Neural cell (in vitro differentiated cells): ENCODE data around the gene FNDC3B. TPM values are rescaled to one million over a fixed set of nuclear protein-coding genes. Genes with fewer than 3 reads are reported as not detected.

Experiments
- H2AFZ ChIP-seq: fragments of 200-600, 300-800 bp; sonication (generic), shearing (Covaris generic); 2 replicates; pipeline ENCODE4 v1.6.0; 2014; ENCODE audit warnings: low read depth, mild to moderate bottlenecking, antibody characterized with exemption, low read length, moderate library complexity
- H3F3A ChIP-seq: fragments of 200-600 bp; shearing (Covaris generic); 2 replicates; pipeline ENCODE4 v1.6.1; 2016; ENCODE audit warnings: mild to moderate bottlenecking, moderate library complexity, mixed read lengths, antibody characterized with exemption, low read length; ENCODE audit not compliant: insufficient read depth, poor library complexity, severe bottlenecking
- H3K27ac ChIP-seq: fragments of 200-600, 300-800 bp; sonication (generic), shearing (Covaris generic); 2 replicates; pipeline ENCODE4 v1.5.1; 2014; ENCODE audit warnings: mild to moderate bottlenecking, low read length, moderate library complexity
- H3K27me3 ChIP-seq: fragments of 300-800, 200-600 bp; sonication (generic), shearing (Covaris generic); 2 replicates; pipeline ENCODE4 v1.6.0; 2014; ENCODE audit warnings: mild to moderate bottlenecking, low read depth, low read length, moderate library complexity; ENCODE audit not compliant: insufficient read depth
- H3K36me3 ChIP-seq: fragments of 300-800, 200-600 bp; sonication (generic), shearing (Covaris generic); 2 replicates; pipeline ENCODE4 v1.5.1; 2014; ENCODE audit warnings: mild to moderate bottlenecking, antibody characterized with exemption, low read length, moderate library complexity; ENCODE audit not compliant: insufficient read depth
- H3K4me2 ChIP-seq: fragments of 300-800, 200-600 bp; sonication (generic), shearing (Covaris generic); 2 replicates; pipeline ENCODE4 v1.6.0; 2014; ENCODE audit warnings: mild to moderate bottlenecking, low read length
- H3K4me3 ChIP-seq: fragments of 300-800, 200-600 bp; sonication (generic), shearing (Covaris generic); 2 replicates; pipeline ENCODE4 v1.5.1; 2014; ENCODE audit warnings: mild to moderate bottlenecking, low read length, moderate library complexity
- H3K79me2 ChIP-seq: fragments of 200-600 bp; shearing (Covaris generic); replicated peaks from 2 replicates; pipeline ENCODE4 v1.6.0; 2014; ENCODE audit warnings: mild to moderate bottlenecking, low read length, moderate library complexity; ENCODE audit not compliant: insufficient read depth
- H3K9ac ChIP-seq: fragments of 300-800, 200-600 bp; sonication (generic), shearing (Covaris generic); 2 replicates; pipeline ENCODE4 v1.6.1; 2016; ENCODE audit warnings: mild to moderate bottlenecking, low read length, mixed read lengths
- H3K9me2 ChIP-seq: fragments of 200-600 bp; shearing (Covaris generic); 2 replicates; pipeline ENCODE4 v1.6.1; 2016; ENCODE audit warnings: mild to moderate bottlenecking, low read length, mixed read lengths; ENCODE audit not compliant: insufficient read depth
- H3K9me3 ChIP-seq: fragments of 200-600, 300-800 bp; sonication (generic), shearing (Covaris generic); 2 replicates; pipeline ENCODE4 v1.6.1; 2016; ENCODE audit warnings: mild to moderate bottlenecking, mixed run types, low read length, moderate library complexity, mixed read lengths
- H4K20me1 ChIP-seq: fragments of 200-600 bp; shearing (Covaris generic); 2 replicates; pipeline ENCODE4 v1.6.1; 2016; ENCODE audit warnings: mild to moderate bottlenecking, mixed run types; ENCODE audit not compliant: insufficient read depth
- EP300 ChIP-seq: fragments of 450-650 bp; conservative IDR thresholded peaks from 2 replicates; pipeline ENCODE4 v1.6.1; 2014; ENCODE audit warnings: antibody characterized with exemption, mild to moderate bottlenecking, moderate library complexity; ENCODE audit not compliant: poor library complexity, severe bottlenecking
- EZH2 ChIP-seq: fragments of 200-600, 300-800 bp; shearing (Covaris generic), sonication (generic); IDR thresholded peaks from 2 replicates; pipeline ENCODE4 v1.6.1; 2014; ENCODE audit warnings: antibody characterized with exemption, low read length, borderline replicate concordance, mild to moderate bottlenecking; ENCODE audit not compliant: insufficient read depth, poor library complexity, severe bottlenecking
- MXI1 ChIP-seq: fragments of 450-650 bp; conservative IDR thresholded peaks from 2 replicates; pipeline ENCODE4 v1.6.1; 2014; ENCODE audit warnings: antibody characterized with exemption, mild to moderate bottlenecking; ENCODE audit not compliant: poor library complexity, severe bottlenecking
- POLR2AphosphoS5 ChIP-seq: IDR thresholded peaks from 2 replicates; pipeline ENCODE4 v1.6.1; 2012
- RAD21 ChIP-seq: fragments of 450-650 bp; conservative IDR thresholded peaks from 2 replicates; pipeline ENCODE4 v1.6.1; 2014; ENCODE audit warnings: antibody characterized with exemption, mild to moderate bottlenecking, moderate library complexity
- SMC3 ChIP-seq: fragments of 450-650 bp; conservative IDR thresholded peaks from 2 replicates; pipeline ENCODE4 v1.6.1; 2014; ENCODE audit warnings: antibody characterized with exemption, mild to moderate bottlenecking, moderate library complexity; ENCODE audit not compliant: poor library complexity
- TAF1 ChIP-seq: IDR thresholded peaks from 2 replicates; pipeline ENCODE4 v1.6.1; 2012; ENCODE audit warnings: low read depth
- polyA plus RNA-seq: library from polyadenylated mRNA; depleted of rRNA; stranded (reverse); fragments of >200 nt; gene quantifications from 2 replicates; pipeline ENCODE4 v1.2.3, GENCODE V29; 2014
- TF ChIP-seq, protein P1 (sequence below): IDR thresholded peaks from 2 replicates; pipeline ENCODE4 v1.6.1; 2012; ENCODE audit warnings: borderline replicate concordance
- TF ChIP-seq, protein P2 (sequence below): fragments of 450-650 bp; IDR thresholded peaks from 2 replicates; pipeline ENCODE4 v1.5.1; 2014; ENCODE audit warnings: antibody characterized with exemption, mild to moderate bottlenecking, moderate library complexity; ENCODE audit not compliant: poor library complexity, severe bottlenecking

Gene FNDC3B
- polyA plus RNA-seq, 1 donor from 2014 or later = 4.9 TPM

DNA sequence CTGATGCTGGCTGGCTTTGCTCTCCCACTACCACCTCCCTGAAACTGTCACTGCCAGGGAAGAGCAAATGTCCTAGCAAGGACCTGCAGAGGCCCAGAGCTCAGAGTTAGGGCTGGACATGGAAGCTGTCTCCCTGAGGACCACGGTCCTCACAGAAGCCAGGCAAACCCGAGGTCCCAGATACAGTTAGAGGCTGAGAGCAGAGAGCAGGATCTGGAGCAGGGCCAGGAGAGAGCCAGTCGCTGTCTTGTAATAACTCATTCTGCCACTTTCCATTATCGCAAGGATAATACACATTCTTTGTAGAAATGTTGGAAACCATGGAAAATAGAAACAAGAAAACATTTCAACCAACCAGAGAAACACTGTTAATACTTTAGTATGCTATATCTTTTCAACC is 398.8 kb downstream of the FNDC3B start:
- Histone ChIP-seq H3K9me2 (no peaks in the 10 kb centered on the region), H3K27me3 (no peaks in the 10 kb centered on the region), H3K9me3 (no peaks in the 10 kb centered on the region), H2AFZ (no peak overlapping the region), H3K36me3 (no peaks in the 10 kb centered on the region), H3F3A (no peaks in the 10 kb centered on the region), H4K20me1 (no peaks in the 10 kb centered on the region), H3K79me2 (no peaks in the 10 kb centered on the region), H3K27ac (no peak overlapping the region), H3K9ac (no peak overlapping the region), H3K4me2 (no peak overlapping the region), H3K4me3 (no peak overlapping the region)
- TF ChIP-seq RAD21 (no peak), SMC3 (no peak), EZH2 (no peak), MXI1 (no peak), TAF1 (no peak), POLR2AphosphoS5 (no peak), EP300 (no peak)
- TF ChIP-seq, protein P1, sequence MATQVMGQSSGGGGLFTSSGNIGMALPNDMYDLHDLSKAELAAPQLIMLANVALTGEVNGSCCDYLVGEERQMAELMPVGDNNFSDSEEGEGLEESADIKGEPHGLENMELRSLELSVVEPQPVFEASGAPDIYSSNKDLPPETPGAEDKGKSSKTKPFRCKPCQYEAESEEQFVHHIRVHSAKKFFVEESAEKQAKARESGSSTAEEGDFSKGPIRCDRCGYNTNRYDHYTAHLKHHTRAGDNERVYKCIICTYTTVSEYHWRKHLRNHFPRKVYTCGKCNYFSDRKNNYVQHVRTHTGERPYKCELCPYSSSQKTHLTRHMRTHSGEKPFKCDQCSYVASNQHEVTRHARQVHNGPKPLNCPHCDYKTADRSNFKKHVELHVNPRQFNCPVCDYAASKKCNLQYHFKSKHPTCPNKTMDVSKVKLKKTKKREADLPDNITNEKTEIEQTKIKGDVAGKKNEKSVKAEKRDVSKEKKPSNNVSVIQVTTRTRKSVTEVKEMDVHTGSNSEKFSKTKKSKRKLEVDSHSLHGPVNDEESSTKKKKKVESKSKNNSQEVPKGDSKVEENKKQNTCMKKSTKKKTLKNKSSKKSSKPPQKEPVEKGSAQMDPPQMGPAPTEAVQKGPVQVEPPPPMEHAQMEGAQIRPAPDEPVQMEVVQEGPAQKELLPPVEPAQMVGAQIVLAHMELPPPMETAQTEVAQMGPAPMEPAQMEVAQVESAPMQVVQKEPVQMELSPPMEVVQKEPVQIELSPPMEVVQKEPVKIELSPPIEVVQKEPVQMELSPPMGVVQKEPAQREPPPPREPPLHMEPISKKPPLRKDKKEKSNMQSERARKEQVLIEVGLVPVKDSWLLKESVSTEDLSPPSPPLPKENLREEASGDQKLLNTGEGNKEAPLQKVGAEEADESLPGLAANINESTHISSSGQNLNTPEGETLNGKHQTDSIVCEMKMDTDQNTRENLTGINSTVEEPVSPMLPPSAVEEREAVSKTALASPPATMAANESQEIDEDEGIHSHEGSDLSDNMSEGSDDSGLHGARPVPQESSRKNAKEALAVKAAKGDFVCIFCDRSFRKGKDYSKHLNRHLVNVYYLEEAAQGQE = no peak
- TF ChIP-seq, protein P2, sequence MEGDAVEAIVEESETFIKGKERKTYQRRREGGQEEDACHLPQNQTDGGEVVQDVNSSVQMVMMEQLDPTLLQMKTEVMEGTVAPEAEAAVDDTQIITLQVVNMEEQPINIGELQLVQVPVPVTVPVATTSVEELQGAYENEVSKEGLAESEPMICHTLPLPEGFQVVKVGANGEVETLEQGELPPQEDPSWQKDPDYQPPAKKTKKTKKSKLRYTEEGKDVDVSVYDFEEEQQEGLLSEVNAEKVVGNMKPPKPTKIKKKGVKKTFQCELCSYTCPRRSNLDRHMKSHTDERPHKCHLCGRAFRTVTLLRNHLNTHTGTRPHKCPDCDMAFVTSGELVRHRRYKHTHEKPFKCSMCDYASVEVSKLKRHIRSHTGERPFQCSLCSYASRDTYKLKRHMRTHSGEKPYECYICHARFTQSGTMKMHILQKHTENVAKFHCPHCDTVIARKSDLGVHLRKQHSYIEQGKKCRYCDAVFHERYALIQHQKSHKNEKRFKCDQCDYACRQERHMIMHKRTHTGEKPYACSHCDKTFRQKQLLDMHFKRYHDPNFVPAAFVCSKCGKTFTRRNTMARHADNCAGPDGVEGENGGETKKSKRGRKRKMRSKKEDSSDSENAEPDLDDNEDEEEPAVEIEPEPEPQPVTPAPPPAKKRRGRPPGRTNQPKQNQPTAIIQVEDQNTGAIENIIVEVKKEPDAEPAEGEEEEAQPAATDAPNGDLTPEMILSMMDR = no peak

DNA sequence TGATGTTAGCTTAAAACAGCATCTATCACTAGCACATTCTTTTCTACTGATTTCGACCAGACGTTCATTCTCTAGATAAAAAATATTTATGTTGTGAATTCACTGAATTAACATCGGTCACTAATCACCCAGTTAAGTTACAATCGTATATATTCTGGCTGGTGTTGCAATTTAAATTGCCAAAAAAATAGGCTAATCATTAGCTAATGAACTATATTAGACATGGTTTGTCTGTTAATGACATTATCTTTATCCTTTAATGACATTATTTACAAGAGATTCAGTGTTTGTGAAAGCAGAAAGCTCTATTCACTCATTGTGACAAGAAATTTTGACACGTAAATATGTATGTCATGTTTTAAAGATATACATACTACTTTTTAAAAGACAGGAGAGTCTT is 402.2 kb downstream of the FNDC3B start:
- Histone ChIP-seq H3K9ac (no peak overlapping the region), H3K9me2 (no peaks in the 10 kb centered on the region), H4K20me1 (no peaks in the 10 kb centered on the region), H3K9me3 (no peaks in the 10 kb centered on the region), H3F3A (no peaks in the 10 kb centered on the region), H3K79me2 (no peaks in the 10 kb centered on the region), H3K27me3 (peaks cover 11% of the 10 kb centered on the region), H2AFZ (no peak overlapping the region), H3K4me3 (no peak overlapping the region), H3K36me3 (no peaks in the 10 kb centered on the region), H3K27ac (no peak overlapping the region), H3K4me2 (no peak overlapping the region)
- TF ChIP-seq RAD21 (no peak), SMC3 (no peak), POLR2AphosphoS5 (no peak), MXI1 (no peak), EP300 (no peak), EZH2 (no peak)
- TF ChIP-seq, protein P1 = no peak
